Measurements from ENCODE around the gene SMPD4. TPM values are rescaled to one million over a fixed set of nuclear protein-coding genes. Genes with fewer than 3 reads are reported as not detected.
"Not testable (repeated sequence)": the region's sequence is repeated elsewhere in the genome, so short reads cannot be mapped to it uniquely, and the experiment has no call there.

Gene SMPD4
- total RNA-seq, 1 experiment from 2014 or later, result 98.9 TPM

- H3K4me3 ChIP-seq (replicated peaks in 1 of 2; ENCODE audit: low read depth in 1 of 2, low read length in 2 of 2); H3K9me3 ChIP-seq (ENCODE audit: control insufficient read depth in 1 of 2, insufficient read depth in 1 of 2, low read depth in 1 of 2, low read length in 2 of 2); H3K9ac ChIP-seq (ENCODE audit: low read length); H3K4me2 ChIP-seq (ENCODE audit: low read length); intact Hi-C loops (cut with micrococcal nuclease); H3K79me2 ChIP-seq (ENCODE audit: insufficient read depth, low read length); H2AFZ ChIP-seq (ENCODE audit: low read depth, low read length, poor library complexity, severe bottlenecking); H3K27me3 ChIP-seq (ENCODE audit: insufficient read depth, low read length); H3K36me3 ChIP-seq (ENCODE audit: control insufficient read depth in 1 of 2, insufficient read depth in 2 of 2, low read length in 2 of 2); H4K20me1 ChIP-seq (ENCODE audit: insufficient read depth); CTCF ChIA-PET; RAD21 ChIA-PET (ENCODE audit: low non-redundant PET in 1 of 2, low total read pairs in 2 of 2, uncharacterized antibody in 2 of 2, unreplicated experiment in 2 of 2); H3K27ac ChIP-seq (ENCODE audit: low read depth, low read length); H3K9me2 ChIP-seq (ENCODE audit: insufficient read depth); BruUV-seq (replicated peaks); POLR2A ChIA-PET; DNase-seq (ENCODE audit: low read depth, low spot score); ATAC-seq; H3K4me1 ChIP-seq (ENCODE audit: control insufficient read depth in 1 of 2, insufficient read depth in 2 of 2, low read length in 2 of 2): not testable (repeated sequence)
Observed at GRCh38 chr2:130195089-130195635, 13.8 kb upstream of the SMPD4 start.

GRCh38 chr2:130193824-130194223 is 12.4 kb upstream of the SMPD4 start:
- H3K27ac ChIP-seq (ENCODE audit: low read depth, low read length); H4K20me1 ChIP-seq (ENCODE audit: insufficient read depth); POLR2A ChIA-PET; H3K79me2 ChIP-seq (ENCODE audit: insufficient read depth, low read length); H3K9me2 ChIP-seq (ENCODE audit: insufficient read depth); H2AFZ ChIP-seq (ENCODE audit: low read depth, low read length, poor library complexity, severe bottlenecking); H3K4me2 ChIP-seq (ENCODE audit: low read length); H3K36me3 ChIP-seq (ENCODE audit: control insufficient read depth in 1 of 2, insufficient read depth in 2 of 2, low read length in 2 of 2); intact Hi-C loops (cut with micrococcal nuclease); H3K4me1 ChIP-seq (ENCODE audit: control insufficient read depth in 1 of 2, insufficient read depth in 2 of 2, low read length in 2 of 2); H3K27me3 ChIP-seq (ENCODE audit: insufficient read depth, low read length); BruUV-seq (replicated peaks); ATAC-seq; H3K9ac ChIP-seq (ENCODE audit: low read length); CTCF ChIA-PET; DNase-seq (ENCODE audit: low read depth, low spot score); H3K4me3 ChIP-seq (replicated peaks in 1 of 2; ENCODE audit: low read depth in 1 of 2, low read length in 2 of 2); H3K9me3 ChIP-seq (ENCODE audit: control insufficient read depth in 1 of 2, insufficient read depth in 1 of 2, low read depth in 1 of 2, low read length in 2 of 2); RAD21 ChIA-PET (ENCODE audit: low non-redundant PET in 1 of 2, low total read pairs in 2 of 2, uncharacterized antibody in 2 of 2, unreplicated experiment in 2 of 2): not testable (repeated sequence)

DNA sequence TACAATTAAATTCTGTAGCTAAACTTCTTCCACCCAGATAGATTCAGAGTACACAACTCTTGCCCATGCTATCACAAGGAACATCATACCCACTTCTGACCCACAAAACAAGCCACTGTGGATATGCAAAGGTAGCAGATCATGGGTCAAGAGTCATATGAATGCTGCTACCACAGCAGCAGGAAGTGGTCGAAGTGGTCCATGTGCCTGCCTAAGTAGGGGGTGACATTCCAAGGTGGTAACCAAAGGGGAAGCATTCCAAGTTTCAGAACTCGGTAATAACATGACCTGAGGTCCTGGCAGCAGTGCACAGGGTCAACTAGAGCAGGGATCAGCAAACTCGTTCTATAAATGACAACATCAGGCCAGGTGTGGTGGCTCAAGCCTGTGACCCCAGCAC is 11.0 kb upstream of the SMPD4 start:
- POLR2A ChIA-PET; DNase-seq (ENCODE audit: low read depth, low spot score); H3K27me3 ChIP-seq (ENCODE audit: insufficient read depth, low read length); H3K79me2 ChIP-seq (ENCODE audit: insufficient read depth, low read length); CTCF ChIA-PET; H3K4me3 ChIP-seq (replicated peaks in 1 of 2; ENCODE audit: low read depth in 1 of 2, low read length in 2 of 2); H3K27ac ChIP-seq (ENCODE audit: low read depth, low read length); H3K9ac ChIP-seq (ENCODE audit: low read length); BruUV-seq (replicated peaks); ATAC-seq; H3K9me2 ChIP-seq (ENCODE audit: insufficient read depth); RAD21 ChIA-PET (ENCODE audit: low non-redundant PET in 1 of 2, low total read pairs in 2 of 2, uncharacterized antibody in 2 of 2, unreplicated experiment in 2 of 2); H3K4me1 ChIP-seq (ENCODE audit: control insufficient read depth in 1 of 2, insufficient read depth in 2 of 2, low read length in 2 of 2); intact Hi-C loops (cut with micrococcal nuclease); H3K4me2 ChIP-seq (ENCODE audit: low read length); H3K9me3 ChIP-seq (ENCODE audit: control insufficient read depth in 1 of 2, insufficient read depth in 1 of 2, low read depth in 1 of 2, low read length in 2 of 2); H2AFZ ChIP-seq (ENCODE audit: low read depth, low read length, poor library complexity, severe bottlenecking); H4K20me1 ChIP-seq (ENCODE audit: insufficient read depth); H3K36me3 ChIP-seq (ENCODE audit: control insufficient read depth in 1 of 2, insufficient read depth in 2 of 2, low read length in 2 of 2): not testable (repeated sequence)

DNA sequence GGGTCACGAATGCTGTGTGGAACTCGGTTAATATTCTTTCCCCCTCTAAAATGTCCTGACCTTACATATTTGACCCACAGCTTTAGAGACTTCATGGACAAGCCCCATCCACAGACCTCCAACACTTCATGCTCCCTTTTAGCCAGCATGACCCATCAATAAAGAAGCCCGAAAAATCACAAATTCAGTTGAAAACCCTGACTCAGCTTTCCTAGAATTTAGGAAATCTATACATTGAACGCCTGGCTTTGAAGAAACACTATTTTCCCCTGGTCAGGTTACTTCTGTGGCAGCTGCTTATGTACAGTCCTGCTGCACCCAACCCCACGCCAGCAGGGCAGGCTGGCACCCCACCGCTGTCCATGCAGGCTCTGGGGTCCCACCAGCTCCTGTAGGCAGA is 9.9 kb upstream of the SMPD4 start:
- intact Hi-C loops (cut with micrococcal nuclease); BruUV-seq (replicated peaks); H4K20me1 ChIP-seq (ENCODE audit: insufficient read depth); H3K27me3 ChIP-seq (ENCODE audit: insufficient read depth, low read length); H3K9ac ChIP-seq (ENCODE audit: low read length); H3K27ac ChIP-seq (ENCODE audit: low read depth, low read length); H3K9me2 ChIP-seq (ENCODE audit: insufficient read depth); RAD21 ChIA-PET (ENCODE audit: low non-redundant PET in 1 of 2, low total read pairs in 2 of 2, uncharacterized antibody in 2 of 2, unreplicated experiment in 2 of 2); H2AFZ ChIP-seq (ENCODE audit: low read depth, low read length, poor library complexity, severe bottlenecking); DNase-seq (ENCODE audit: low read depth, low spot score); ATAC-seq; H3K4me2 ChIP-seq (ENCODE audit: low read length); H3K9me3 ChIP-seq (ENCODE audit: control insufficient read depth in 1 of 2, insufficient read depth in 1 of 2, low read depth in 1 of 2, low read length in 2 of 2); H3K4me3 ChIP-seq (replicated peaks in 1 of 2; ENCODE audit: low read depth in 1 of 2, low read length in 2 of 2); H3K79me2 ChIP-seq (ENCODE audit: insufficient read depth, low read length); CTCF ChIA-PET; H3K4me1 ChIP-seq (ENCODE audit: control insufficient read depth in 1 of 2, insufficient read depth in 2 of 2, low read length in 2 of 2); H3K36me3 ChIP-seq (ENCODE audit: control insufficient read depth in 1 of 2, insufficient read depth in 2 of 2, low read length in 2 of 2); POLR2A ChIA-PET: not testable (repeated sequence)
